GM18868 (cell line): ENCODE measurements around the gene FKBP5.
"Not testable (repeated sequence)": the region's sequence is repeated elsewhere in the genome, so short reads cannot be mapped to it uniquely, and the experiment has no call there.

Source experiments
- ATAC-seq: cut with Tn5 transposase; IDR thresholded peaks from one replicate; pipeline ENCODE4 v1.9.1; 2021; ENCODE audit warnings: mild to moderate bottlenecking, moderate library complexity; ENCODE audit not compliant: unreplicated experiment

Gene FKBP5

GRCh38 chr6:35691027-35691824, 2.5 kb upstream of the FKBP5 start:
- no peak for ATAC-seq

GRCh38 chr6:35690484-35690883, 1.8 kb upstream of the FKBP5 start:
- ATAC-seq, result no peak

- ATAC-seq, result not testable (repeated sequence)
Observed at GRCh38 chr6:35690006-35690405, 1.3 kb upstream of the FKBP5 start.

GRCh38 chr6:35687658-35688604, 784 bp downstream of the FKBP5 start:
- peak; percentile 39 for ATAC-seq

- no peak for ATAC-seq
Observed at GRCh38 chr6:35686873-35687555, 1.7 kb downstream of the FKBP5 start.

- ATAC-seq, result no peak
Observed at GRCh38 chr6:35686436-35686835, 2.3 kb downstream of the FKBP5 start.

- ATAC-seq, result no peak
Observed at GRCh38 chr6:35683267-35683666, 5.4 kb downstream of the FKBP5 start.

GRCh38 chr6:35681298-35681697, 7.4 kb downstream of the FKBP5 start:
- ATAC-seq, result no peak

GRCh38 chr6:35679399-35679798, 9.3 kb downstream of the FKBP5 start:
- ATAC-seq, result no peak

- ATAC-seq, result no peak
Observed at GRCh38 chr6:35678814-35679213, 9.9 kb downstream of the FKBP5 start.

GRCh38 chr6:35678021-35678654, 10.6 kb downstream of the FKBP5 start:
- ATAC-seq, result no peak

GRCh38 chr6:35677456-35677855, 11.3 kb downstream of the FKBP5 start:
- ATAC-seq, result no peak

- ATAC-seq, result no peak
Observed at GRCh38 chr6:35675871-35676459, 12.8 kb downstream of the FKBP5 start.

- ATAC-seq, result no peak
Observed at GRCh38 chr6:35674594-35674993, 14.1 kb downstream of the FKBP5 start.

- ATAC-seq, result no peak
Observed at GRCh38 chr6:35673755-35674154, 15.0 kb downstream of the FKBP5 start.

GRCh38 chr6:35673284-35673666, 15.4 kb downstream of the FKBP5 start:
- not testable (repeated sequence) for ATAC-seq

GRCh38 chr6:35670453-35670852, 18.3 kb downstream of the FKBP5 start:
- ATAC-seq, result not testable (repeated sequence)

GRCh38 chr6:35669451-35670045, 19.2 kb downstream of the FKBP5 start:
- ATAC-seq, result no peak

- ATAC-seq, result no peak
Observed at GRCh38 chr6:35668744-35669450, 19.8 kb downstream of the FKBP5 start.
